ENCODE measurements around the gene TMBIM1.
"Not testable (repeated sequence)": the region's sequence is repeated elsewhere in the genome, so short reads cannot be mapped to it uniquely, and the experiment has no call there.

The TMBIM1 gene

DNA sequence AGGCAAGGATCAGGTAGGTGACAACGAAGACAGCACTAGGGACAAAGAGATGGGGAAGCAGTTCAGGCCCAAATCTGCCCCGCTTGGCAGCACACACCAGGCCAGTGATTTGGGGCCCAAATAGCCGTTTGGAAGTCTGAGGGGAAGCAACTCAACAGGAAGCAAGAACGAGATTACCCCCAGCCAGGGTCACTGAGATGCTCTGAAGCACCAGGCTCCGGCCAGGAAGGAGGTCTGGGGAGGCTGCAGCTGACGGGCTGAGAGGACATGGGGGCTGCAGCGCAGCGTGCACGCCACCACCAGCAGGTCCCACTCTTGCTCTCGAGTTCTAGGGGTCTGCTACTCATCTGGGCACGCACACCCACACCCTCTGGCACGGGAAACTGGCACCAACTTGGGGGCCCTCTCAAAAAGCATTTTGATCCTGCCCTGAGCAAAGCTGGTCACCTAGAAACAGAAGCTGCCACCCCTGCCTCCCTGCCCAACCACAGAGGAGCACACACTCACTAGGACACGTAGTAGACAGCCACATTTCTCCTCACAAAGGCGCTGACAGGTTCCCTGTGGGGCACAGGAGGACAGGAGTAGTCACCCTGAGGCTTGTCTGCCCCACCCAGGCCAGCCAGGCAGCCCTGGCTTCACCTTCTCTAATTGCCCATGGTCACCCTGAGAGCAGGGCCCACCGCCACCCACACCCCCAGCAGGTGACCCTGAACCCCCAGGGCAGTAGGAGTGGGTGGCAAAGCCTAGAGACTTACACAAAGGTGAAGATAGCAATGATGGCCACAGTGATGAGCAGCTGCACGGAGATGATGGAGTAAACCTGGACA, 13.6 kb downstream of the TMBIM1 start:
- no peak overlapping the region for H3K4me3 ChIP-seq (ENCODE audit: low read depth, low read length)
- TF ChIP-seq, protein P1, sequence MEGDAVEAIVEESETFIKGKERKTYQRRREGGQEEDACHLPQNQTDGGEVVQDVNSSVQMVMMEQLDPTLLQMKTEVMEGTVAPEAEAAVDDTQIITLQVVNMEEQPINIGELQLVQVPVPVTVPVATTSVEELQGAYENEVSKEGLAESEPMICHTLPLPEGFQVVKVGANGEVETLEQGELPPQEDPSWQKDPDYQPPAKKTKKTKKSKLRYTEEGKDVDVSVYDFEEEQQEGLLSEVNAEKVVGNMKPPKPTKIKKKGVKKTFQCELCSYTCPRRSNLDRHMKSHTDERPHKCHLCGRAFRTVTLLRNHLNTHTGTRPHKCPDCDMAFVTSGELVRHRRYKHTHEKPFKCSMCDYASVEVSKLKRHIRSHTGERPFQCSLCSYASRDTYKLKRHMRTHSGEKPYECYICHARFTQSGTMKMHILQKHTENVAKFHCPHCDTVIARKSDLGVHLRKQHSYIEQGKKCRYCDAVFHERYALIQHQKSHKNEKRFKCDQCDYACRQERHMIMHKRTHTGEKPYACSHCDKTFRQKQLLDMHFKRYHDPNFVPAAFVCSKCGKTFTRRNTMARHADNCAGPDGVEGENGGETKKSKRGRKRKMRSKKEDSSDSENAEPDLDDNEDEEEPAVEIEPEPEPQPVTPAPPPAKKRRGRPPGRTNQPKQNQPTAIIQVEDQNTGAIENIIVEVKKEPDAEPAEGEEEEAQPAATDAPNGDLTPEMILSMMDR (IDR thresholded peaks at IDR 0.05; ENCODE audit: low read depth, low read length), result no peak

DNA sequence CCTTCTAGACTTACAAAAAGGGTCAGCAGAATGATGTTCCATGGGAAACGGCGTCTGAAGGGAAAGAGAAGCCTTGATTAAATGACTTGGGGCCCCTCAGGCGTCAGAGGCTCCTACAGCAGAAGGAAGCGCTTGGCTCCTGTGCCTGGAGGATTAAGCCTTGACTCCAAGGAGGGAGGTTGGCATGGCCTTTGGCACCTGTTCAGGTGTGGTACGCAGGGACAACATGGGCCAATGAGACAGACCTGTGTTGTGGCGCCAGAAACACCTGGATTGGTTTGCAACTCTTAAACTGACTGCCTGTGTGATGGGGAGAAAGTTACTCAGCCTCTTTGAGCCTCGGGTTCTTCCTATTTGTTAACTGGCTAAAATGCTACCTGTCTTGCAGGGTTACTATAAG, 14.4 kb downstream of the TMBIM1 start:
- TF ChIP-seq, protein P1 (IDR thresholded peaks at IDR 0.05; ENCODE audit: low read depth, low read length), result no peak
- H3K4me3 ChIP-seq (ENCODE audit: low read depth, low read length), result no peak overlapping the region

DNA sequence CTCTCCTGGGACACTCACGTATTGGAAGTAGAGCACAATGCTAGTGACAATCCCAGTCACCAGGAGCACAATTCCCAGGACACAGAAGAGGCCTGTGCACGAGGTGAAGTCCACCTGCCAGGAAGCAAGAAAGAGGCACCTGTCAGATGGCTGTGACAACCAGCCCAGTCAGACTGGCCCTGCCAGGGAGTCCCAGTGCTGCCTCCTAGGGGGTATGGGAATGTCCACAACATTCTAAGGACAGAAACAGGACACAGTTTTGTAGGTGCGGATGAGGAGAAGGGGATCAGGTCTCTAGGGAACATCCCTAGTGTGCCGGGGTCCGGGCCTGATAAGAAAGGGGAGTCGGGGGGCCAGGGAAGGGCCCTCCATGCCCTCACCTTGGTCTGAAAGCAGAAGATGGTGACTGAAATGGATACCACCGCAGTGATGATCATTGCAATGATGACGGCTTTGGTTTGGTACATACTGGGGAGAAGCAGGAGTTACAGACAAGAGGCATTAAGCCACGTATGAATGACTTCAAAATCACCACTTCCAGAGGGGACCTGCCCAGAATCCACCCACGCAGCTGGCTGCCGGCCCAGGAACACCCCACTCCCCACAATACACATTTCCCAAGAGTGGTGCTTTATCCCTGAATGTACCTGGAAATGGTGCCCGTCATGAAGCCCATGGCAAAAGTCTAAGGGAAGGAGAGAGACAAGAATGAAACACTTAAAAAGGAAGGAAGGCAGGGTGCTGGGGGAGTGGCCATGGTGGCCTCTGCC, 15.1 kb downstream of the TMBIM1 start:
- H3K4me3 ChIP-seq (ENCODE audit: low read depth, low read length), result no peak overlapping the region
- TF ChIP-seq, protein P1 (IDR thresholded peaks at IDR 0.05; ENCODE audit: low read depth, low read length), result no peak

GRCh38 chr2:218275371-218276072, 16.8 kb downstream of the TMBIM1 start:
- TF ChIP-seq, protein P1 (IDR thresholded peaks at IDR 0.05; ENCODE audit: low read depth, low read length), result no peak

DNA sequence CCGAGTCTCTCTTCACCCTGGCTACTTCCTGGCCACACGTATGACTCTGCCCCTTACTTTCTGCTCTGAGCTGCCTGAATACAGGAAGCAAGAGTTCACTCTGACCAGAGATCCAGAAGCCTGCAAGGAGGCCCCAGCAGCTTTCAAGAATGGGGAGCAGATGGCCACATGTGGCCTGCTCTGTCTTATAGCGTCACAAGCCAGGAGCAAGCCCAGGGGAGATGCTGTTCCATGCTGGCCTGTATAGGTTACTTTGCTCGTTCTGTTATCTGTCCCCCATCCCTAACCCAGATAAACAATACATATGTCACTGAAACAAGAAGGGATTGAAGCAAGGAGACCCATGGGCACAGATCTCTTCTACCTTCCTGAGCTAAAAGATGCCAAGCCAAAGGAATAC, 17.7 kb downstream of the TMBIM1 start:
- TF ChIP-seq, protein P1 (IDR thresholded peaks at IDR 0.05; ENCODE audit: low read depth, low read length), result no peak
- H3K4me3 ChIP-seq (ENCODE audit: low read depth, low read length), result no peak overlapping the region

More at GRCh38 chr2:218275371-218276072, 16.8 kb downstream of the TMBIM1 start:
- no peak overlapping the region for H3K4me3 ChIP-seq (ENCODE audit: low read depth, low read length)

DNA sequence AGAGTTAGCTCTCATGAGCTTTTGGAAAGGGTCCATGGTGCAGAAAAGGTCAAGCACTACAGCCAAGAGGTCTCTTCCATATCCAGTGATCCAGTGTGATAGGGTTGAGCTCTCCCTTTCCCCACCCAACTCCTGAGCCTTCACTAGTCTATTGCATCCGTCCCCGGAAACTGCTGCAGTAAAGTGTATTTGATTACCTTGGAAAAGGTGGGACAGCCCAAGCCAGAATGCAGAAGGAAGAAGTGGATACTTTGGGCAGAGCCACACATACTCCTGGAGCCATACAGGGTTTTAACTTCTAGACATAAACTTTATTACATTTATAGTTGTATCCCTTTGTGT, 18.4 kb downstream of the TMBIM1 start:
- no peak overlapping the region for H3K4me3 ChIP-seq (ENCODE audit: low read depth, low read length)
- TF ChIP-seq, protein P1 (IDR thresholded peaks at IDR 0.05; ENCODE audit: low read depth, low read length), result no peak

- H3K4me3 ChIP-seq (ENCODE audit: low read depth, low read length), result not testable (repeated sequence)
Observed at GRCh38 chr2:218273214-218273907, 18.9 kb downstream of the TMBIM1 start.

Measured in WI38 (cell line).